Liver (tissue), 3 donors: ENCODE measurements around the gene PRAME.

Experiments used
- CTCF ChIP-seq: fragments of 150-350 bp; IDR thresholded peaks from 2 replicates; pipeline ENCODE4 v1.5.1; 2017; ENCODE audit warnings: improper control_type of control experiment, low read depth, low read length; ENCODE audit not compliant: missing input control
- TAF1 ChIP-seq: conservative IDR thresholded peaks from 2 replicates; pipeline ENCODE4 v1.6.1; 2016; ENCODE audit warnings: antibody characterized with exemption, mild to moderate bottlenecking
- donor health status: healthy.
- donor health status: healthy.

GRCh38 chr22:22523494-22523893 is 35.6 kb downstream of the PRAME start:
- TF ChIP-seq CTCF (no peak), TAF1 (no peak)
